Jurkat, Clone E6-1 (cell line): ENCODE data around the gene NISCH.
"Not testable (repeated sequence)": the region's sequence is repeated elsewhere in the genome, so short reads cannot be mapped to it uniquely, and the experiment has no call there.

ENCODE experiments used
- DNase-seq: peaks from one replicate; pipeline ENCODE4 v3.0.0-alpha.2; 2011; ENCODE audit warnings: low read depth, low spot score
- H3K4me3 ChIP-seq: 2 replicates; pipeline ENCODE4 v1.5.1; 2011; ENCODE audit warnings: mild to moderate bottlenecking, low read length, control low read depth, moderate library complexity

Gene NISCH

DNA sequence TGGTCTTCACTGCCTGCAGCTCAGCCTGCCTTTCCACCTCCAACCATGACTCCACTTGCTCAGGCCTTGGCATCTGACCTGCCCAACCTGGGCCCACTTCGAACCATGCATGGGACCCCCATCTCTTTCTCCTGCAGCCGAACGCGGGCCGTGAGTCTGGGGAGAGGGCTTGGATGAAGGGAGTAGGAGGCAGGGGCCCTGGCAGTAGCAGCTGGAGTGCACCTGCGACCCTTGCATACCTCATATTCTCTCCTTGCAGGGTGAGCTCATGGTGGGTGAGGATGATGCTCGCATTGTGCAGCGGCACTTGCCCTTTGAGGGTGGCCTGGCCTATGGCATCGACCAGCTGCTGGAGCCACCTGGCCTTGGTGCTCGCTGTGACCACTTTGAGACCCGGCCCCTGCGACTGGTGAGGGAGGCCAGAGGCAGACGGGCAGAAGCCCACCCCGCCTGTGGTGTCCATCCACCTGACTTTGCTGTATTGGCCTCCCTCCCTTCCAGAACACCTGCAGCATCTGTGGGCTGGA, 64.8 kb downstream of the NISCH start:
- DNase-seq: no peak
- no peak overlapping the region for H3K4me3 ChIP-seq

DNA sequence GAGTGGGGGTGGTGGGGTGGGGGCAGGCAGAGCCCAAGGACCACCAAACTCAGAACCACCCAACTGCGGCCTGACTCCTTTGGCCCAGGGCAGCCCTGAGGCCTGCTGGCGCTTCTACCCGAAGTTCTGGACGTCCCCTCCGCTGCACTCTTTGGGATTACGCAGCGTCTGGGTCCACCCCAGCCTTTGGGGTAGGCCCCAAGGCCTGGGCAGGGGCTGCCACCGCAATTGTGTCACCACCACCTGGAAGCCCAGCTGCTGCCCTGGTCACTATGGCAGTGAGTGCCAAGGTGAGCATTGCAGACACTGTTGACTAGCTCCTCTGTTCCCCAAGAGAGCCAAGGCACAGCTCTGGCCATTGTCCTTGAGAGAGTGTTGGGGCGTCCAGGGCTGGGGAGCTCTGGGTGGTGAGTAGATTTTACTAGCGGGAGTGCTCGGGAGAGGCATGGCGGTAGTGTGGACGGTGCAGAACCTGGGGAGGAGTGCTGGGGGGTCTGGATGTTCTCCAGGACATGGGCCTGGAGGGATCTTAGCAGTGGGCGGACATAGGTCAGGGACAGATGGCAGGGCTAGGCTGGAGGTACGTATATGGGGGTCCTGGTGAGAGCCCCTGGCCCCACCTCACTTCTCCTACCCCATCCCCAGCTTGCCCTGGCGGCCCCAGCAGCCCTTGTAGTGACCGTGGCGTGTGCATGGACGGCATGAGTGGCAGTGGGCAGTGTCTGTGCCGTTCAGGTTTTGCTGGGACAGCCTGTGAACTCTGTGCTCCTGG, 65.5 kb downstream of the NISCH start:
- DNase-seq: no peak
- no peak overlapping the region for H3K4me3 ChIP-seq

DNA sequence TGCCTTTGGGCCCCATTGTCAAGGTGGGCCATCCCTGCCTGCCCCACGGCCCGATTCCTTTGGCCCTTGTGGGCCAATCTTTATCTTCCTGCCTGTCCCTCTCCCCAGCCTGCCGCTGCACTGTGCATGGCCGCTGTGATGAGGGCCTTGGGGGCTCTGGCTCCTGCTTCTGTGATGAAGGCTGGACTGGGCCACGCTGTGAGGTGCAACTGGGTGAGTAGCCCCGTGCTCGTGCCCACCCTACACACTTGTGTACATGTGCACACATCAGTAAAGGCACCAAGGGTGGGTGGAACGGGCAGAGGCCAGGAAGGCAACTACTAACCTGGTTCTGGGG, 66.1 kb downstream of the NISCH start:
- no peak for DNase-seq
- no peak overlapping the region for H3K4me3 ChIP-seq

DNA sequence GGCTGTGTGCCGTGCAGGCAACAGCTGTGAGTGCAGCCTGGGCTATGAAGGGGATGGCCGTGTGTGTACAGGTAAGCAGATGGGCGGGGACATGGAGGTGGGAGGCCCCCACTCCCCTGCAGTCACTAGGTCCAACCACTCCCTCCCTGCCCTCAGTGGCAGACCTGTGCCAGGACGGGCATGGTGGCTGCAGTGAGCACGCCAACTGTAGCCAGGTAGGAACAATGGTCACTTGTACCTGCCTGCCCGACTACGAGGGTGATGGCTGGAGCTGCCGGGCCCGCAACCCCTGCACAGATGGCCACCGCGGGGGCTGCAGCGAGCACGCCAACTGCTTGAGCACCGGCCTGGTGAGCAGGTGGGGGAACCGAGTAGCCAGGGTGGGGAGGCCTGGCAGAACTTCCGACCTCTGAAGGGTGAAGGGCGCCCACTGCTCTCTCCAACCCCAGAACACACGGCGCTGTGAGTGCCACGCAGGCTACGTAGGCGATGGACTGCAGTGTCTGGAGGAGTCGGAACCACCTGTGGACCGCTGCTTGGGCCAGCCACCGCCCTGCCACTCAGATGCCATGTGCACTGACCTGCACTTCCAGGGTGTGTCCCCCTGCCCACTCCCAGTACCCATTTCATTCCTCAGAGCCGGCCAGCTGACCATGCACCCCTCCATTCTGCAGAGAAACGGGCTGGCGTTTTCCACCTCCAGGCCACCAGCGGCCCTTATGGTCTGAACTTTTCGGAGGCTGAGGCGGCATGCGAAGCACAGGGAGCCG, 66.7 kb downstream of the NISCH start:
- H3K4me3 ChIP-seq: no peak overlapping the region
- no peak for DNase-seq

DNA sequence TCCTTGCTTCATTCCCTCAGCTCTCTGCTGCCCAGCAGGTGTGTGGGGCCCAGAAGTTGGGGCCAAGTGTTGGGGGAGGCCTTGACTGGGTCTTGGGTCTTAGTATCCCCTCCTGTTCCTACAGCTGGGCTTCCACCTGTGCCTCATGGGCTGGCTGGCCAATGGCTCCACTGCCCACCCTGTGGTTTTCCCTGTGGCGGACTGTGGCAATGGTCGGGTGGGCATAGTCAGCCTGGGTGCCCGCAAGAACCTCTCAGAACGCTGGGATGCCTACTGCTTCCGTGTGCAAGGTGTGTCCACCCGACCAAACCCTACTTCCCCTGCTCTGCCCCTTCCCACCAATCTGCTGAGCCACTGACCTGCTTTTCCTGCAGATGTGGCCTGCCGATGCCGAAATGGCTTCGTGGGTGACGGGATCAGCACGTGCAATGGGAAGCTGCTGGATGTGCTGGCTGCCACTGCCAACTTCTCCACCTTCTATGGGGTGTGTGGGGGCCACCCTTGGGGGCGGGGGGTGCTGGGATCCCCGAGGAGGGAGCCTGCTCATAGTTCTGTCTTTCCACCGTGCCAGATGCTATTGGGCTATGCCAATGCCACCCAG, 67.3 kb downstream of the NISCH start:
- DNase-seq: no peak
- H3K4me3 ChIP-seq: no peak overlapping the region

DNA sequence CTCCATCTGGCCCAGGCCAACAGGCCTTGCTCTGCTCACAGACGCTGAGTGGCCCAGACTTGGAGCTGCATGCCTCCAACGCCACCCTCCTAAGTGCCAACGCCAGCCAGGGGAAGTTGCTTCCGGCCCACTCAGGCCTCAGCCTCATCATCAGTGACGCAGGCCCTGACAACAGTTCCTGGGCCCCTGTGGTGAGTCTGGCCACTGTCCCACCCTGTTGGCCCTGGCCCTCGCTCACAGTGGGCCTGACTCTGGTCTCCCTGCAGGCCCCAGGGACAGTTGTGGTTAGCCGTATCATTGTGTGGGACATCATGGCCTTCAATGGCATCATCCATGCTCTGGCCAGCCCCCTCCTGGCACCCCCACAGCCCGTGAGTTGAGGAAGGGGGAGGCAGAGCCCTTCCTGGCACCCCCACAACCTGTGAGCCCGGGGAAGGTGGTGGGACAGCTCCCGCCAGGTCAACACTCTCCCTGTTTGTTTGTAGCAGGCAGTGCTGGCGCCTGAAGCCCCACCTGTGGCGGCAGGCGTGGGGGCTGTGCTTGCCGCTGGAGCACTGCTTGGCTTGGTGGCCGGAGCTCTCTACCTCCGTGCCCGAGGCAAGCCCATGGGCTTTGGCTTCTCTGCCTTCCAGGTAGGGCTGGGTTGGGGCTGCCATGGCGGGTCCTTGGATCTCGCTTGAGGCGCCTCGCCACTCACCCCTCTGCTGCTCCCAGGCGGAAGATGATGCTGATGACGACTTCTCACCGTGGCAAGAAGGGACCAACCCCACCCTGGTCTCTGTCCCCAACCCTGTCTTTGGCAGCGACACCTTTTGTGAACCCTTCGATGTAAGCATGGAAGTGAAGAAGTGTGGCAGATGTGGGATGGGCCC, 68.2 kb downstream of the NISCH start:
- H3K4me3 ChIP-seq: no peak overlapping the region

DNA sequence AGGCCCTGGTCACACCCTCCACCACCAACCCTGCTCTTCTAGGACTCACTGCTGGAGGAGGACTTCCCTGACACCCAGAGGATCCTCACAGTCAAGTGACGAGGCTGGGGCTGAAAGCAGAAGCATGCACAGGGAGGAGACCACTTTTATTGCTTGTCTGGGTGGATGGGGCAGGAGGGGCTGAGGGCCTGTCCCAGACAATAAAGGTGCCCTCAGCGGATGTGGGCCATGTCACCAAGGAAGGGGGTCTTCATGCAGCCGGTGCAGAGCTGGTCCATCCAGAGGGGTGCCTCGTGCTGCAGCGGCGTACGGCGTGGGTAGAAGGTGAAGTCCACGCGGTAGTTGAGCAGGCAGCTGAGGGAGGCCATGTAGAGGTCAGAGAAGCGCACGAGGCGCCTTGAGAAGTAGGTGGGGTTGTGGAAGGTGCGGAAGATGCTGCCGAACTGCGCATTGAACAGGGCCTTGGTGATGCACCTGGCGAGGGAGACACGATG, 68.9 kb downstream of the NISCH start:
- DNase-seq: no peak
- no peak overlapping the region for H3K4me3 ChIP-seq

More for the DNA sequence above, 68.2 kb downstream of the NISCH start:
- DNase-seq: no peak

DNA sequence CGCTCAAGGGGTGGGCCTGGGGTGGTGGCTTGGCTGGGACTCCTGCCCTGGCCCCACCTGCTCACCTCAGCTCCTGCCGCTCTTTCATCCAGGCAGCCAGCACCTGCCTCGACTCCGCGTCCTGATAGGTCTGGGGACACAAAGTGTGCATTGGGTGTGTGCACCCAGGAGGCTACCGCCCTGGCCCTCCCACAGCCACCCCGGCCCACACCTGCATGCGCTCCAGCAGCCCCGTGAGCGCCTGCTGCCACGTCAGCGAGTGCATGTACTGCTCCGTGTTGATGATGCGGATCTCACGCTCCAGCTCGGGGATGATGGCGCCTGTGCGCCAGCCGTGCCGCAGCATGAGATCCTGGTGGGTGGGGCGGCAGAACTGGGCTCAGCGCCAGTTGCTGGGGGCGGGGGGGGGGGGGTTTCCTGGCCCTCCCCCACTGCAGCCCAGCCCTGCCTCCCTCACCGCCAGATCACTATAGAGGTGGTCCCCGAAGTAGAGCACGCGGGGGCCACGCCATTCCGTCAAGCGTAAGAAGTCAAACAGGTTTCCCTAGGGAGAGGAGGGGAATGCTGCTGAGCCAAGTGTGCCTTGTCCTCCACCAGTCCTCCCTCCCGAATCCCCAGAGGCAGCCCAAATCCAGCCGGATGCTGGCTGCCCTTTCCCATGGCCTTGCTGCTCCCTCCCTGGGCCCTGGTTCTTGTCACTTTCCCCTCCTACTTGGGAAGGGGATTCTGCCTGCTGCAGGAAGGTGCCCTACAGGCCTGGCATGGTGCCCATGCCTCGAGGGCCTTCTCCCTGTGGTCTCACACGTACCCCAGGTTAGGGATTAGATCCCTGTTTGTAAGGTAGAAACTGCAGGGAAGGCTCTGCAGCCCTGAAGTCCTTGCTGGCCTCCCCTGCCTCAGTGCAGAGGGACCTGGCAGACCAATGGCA, 69.6 kb downstream of the NISCH start:
- no peak overlapping the region for H3K4me3 ChIP-seq
- no peak for DNase-seq

DNA sequence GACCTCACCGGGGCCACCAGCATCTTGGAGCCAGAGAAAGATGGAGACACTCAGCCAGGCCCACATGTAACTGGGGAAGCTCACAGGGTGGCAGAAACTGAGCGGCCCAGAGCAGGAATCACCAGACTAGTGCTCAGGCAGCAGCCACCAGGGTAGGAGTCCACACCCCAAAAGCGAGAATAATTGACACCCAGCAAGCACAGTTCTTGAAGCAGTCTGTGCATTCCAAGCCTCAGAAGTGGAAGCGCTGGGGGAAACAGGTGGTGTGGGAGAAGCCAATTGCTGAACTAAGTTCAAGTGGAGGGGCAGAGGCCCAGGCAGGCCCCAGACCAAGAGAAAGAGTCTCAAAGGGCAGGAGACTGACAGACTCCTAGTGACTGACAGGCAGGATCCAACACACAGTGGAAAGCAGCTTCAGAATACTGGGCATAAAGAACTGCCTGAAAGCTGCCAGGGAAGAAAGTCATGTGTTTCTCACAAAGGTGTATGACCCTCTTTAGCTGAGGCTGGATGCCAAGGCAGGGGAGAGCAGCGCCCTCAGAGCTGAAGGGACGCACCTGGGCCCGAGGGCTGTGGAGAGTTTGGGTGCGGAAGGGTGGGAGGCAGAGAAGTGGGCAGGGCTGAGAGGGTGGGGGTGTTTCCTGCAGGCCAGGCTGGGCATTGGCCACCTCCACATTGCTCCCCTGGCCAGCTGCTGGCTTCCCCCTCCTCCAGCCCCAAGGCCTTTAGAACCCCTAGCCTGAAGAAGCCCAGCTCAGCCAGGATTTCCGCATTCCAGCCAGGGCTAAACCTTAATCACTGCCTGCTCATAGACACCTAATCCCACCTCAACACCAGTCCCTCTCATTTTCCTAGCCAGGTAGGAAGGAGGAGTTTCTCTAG, 70.5 kb downstream of the NISCH start:
- DNase-seq: no peak

DNA sequence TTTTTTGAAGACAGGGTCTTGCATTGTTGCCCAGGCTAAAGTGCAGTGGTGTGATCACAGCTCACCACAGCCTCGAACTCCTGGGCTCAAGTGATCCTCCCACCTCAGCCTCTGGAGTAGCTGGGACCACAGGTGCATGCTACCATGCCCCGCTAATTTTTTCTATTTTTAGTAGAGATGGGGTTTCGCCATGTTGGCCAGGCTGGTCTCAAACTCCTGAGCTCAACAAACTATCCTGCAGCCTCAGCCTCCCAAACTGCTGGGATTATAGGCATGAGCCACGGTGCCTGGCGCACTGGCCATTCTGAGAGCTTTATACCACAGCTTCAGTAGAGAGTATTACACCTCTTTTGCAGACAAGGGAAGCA, 71.3 kb downstream of the NISCH start:
- DNase-seq, H3K4me3 ChIP-seq: not testable (repeated sequence)

More for the DNA sequence above, 70.5 kb downstream of the NISCH start:
- H3K4me3 ChIP-seq: no peak overlapping the region

DNA sequence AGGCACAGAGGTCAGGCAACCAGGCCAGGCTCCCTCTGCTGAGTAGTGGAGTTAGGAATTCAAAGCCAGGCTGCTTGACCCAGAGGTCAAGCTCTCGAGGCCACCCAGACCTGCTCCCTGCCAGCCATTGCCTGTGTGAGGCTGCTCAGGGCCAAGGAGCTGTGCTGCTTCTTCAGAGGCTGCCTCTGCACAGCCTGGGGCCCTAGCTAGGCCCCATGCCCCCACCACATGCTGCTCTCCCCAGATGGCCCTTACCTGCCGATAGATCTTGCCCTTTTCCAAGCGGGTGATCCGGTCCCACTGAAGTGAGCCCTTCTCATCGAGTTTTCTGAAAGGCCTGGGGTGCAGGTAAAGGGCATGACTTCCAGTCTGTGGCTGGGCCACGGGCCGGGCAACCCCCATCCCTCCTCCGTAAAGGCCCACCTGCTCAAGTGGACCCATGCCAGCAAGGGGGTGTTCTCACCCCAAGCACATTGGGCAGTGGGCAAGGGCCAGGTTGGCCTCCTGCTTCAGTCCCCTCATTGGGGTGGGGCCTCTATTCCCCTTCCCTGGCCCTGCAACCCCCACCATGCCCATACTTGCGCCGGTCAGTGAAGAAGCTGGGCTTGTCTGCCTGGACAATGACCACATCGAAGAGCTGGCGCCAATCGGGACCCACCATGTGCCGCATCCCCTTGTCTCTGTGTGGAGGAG, 71.8 kb downstream of the NISCH start:
- no peak overlapping the region for H3K4me3 ChIP-seq
- no peak for DNase-seq

DNA sequence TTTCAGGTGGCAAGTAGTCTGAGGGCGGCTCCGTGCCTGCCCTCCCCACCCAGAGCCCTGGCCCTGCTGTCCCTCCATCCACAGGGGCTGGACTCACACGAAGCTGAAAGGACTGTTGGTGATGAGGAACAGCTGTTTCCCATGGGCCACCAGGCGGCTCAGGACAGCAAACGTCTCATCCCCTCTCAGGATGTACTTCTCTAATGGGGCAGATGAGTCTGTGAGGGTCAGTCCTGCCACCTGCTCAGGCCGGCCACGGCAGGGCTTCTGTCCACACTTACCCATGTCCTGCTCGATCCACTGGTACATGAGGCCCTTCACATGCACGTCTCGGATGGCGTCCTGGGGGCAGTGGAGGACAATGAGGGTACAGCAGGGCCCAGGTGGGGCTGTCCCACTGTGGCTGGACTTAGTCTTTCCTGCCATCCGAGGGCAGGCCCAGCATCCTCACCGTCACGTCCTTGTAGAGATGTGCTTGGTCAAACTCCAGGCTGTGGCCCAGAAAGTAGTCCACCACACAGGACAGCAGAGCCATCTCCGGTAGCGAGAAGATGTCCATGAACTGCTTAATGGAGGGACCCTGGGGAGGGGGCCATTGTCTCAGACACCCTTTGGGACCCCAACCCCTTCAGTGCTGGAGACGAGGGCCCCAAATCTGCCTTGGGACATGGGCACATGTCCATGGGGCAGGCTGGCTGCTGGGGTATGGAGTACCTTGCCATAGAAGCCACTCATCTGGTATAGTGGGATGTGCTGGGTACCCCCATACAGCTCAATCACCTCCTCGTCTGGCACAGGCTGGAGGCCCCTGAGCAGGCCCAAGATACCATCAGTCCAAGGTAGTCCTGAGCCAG, 72.6 kb downstream of the NISCH start:
- no peak for DNase-seq
- H3K4me3 ChIP-seq: no peak overlapping the region

DNA sequence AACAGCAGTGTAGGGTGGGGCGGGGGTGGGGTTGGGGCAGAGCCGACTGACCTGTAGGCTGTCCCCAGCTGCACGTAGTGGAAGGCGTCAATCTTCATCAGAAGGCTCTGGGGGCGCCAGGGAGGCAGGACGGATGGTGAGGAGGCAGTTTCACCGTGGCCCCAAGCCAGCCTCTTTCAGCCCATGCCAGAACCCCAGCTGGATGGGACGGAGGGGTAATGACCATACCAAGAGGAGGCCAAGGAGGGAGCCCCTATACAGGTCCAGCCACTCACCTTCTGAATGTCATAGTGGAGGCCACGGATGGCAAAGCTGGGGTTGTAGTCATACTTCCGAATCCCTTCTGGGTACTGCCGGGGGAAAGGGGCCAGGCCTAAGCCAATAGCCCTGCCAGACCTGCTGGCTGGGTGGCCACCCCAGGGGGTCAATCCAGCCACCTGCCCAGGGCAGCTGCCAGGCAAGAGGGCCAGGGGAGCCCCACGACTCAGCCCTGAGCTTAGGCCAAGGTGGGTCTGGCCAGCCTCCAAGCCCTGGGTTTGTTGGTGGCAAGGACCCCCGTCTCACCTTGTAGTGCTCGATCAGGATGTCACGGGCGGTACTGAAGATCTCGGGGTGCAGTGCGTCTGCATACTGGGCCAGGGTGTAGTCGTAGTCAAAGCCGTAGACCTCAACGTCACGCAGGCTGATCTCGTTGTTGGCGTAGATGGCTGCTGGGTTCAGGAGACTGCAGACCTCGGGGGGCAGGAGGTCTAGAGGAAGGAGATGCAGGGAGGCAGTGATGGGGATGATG, 73.4 kb downstream of the NISCH start:
- DNase-seq: no peak
- H3K4me3 ChIP-seq: no peak overlapping the region

DNA sequence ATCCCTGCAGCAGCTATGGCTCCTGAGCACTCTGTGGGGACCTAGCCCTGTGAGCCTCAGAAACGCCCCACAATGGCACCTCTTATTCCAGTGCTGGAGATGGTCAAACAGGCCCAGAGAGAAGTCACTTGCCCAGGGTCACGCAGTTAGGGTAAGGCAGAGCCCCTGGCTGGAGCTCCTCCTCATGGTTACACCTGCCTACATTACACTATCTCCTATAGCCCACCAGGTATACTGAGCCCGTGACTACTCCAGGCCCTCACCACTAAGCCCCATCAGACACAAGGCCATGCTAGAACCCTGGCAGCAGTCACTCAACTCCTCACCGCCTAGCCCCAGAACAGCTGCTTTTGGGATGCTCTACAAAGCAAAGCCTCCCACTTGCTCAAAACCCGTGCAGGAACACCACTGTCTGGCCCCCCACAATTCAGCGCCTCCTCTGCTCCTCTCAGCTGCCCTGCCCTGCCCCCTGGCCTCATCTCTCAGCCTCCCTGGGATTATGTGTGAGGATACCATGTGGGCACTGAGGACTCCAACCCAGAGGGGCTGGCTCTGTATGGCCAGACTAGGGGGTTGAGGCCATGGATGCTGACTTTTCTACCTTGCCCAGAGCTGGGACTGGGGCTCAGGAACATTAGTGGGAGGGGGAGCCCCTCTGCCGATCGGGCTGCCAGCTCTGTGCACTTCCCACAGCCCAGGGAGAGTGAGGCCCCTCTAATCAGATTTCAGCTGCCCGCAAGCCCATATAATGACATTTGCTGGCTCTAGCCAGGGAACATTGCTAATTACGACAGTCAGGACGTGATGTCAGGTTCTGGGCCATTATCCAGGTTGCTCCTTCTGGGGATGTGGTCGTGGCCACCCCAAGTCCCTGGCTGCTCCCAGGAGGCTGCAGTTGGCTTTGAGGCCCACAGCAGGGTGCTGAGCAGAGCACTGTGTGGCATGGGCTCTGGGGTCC, 74.3 kb downstream of the NISCH start:
- H3K4me3 ChIP-seq: no peak overlapping the region
- no peak for DNase-seq
